Measurements from ENCODE around the gene RPL10.
A peak's percentile ranks its signal among the peaks of the same experiment; 100 is the strongest.

The RPL10 gene

DNA sequence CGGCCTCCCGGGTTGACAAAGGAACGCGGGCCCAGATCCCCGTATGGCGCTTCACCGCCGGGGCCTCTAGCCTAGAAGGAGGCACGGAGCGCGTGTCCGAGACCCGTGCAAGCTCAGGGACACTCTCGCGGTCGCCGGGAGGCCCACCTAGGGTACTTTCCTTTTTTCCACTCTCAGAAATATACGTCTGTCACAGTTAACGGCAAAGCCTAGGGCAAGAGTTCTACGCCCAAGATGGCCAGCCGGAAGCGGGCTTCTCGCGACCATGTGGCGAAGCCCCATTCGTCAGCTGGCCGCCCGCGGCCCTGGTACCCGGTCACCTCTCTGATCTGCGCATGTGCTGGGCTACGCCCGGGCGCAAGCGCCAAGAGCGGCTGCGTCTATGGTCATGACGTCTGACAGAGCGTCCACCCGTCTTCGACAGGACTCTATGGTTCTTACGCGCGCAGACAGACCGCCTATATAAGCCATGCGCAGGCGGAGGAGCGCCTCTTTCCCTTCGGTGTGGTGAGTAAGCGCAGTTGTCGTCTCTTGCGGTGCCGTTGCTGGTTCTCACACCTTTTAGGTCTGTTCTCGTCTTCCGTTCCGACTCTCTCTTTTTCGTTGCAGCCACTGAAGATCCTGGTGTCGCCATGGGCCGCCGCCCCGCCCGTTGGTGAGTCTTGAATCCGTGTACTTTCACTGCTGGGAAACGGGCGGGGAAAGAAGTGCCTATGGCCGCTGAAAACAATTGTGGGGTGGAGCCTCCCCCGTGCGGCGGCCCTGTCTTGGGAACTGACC is at the start of gene RPL10:
TSS of gene RPL10 (plus strand) at position 490 of the 780 bp plus-strand sequence. CDS start at position 633, 143 bp downstream.
- TF ChIP-seq, protein P1, sequence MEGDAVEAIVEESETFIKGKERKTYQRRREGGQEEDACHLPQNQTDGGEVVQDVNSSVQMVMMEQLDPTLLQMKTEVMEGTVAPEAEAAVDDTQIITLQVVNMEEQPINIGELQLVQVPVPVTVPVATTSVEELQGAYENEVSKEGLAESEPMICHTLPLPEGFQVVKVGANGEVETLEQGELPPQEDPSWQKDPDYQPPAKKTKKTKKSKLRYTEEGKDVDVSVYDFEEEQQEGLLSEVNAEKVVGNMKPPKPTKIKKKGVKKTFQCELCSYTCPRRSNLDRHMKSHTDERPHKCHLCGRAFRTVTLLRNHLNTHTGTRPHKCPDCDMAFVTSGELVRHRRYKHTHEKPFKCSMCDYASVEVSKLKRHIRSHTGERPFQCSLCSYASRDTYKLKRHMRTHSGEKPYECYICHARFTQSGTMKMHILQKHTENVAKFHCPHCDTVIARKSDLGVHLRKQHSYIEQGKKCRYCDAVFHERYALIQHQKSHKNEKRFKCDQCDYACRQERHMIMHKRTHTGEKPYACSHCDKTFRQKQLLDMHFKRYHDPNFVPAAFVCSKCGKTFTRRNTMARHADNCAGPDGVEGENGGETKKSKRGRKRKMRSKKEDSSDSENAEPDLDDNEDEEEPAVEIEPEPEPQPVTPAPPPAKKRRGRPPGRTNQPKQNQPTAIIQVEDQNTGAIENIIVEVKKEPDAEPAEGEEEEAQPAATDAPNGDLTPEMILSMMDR (conservative IDR thresholded peaks at IDR 0.05; ENCODE audit: low read depth, low read length): no peak
- H3K4me3 ChIP-seq (ENCODE audit: low read depth, low read length): peak within 1 kb of the TSS; percentile 79
- DNase-seq (ENCODE audit: low read depth): peak; percentile 98

DNA sequence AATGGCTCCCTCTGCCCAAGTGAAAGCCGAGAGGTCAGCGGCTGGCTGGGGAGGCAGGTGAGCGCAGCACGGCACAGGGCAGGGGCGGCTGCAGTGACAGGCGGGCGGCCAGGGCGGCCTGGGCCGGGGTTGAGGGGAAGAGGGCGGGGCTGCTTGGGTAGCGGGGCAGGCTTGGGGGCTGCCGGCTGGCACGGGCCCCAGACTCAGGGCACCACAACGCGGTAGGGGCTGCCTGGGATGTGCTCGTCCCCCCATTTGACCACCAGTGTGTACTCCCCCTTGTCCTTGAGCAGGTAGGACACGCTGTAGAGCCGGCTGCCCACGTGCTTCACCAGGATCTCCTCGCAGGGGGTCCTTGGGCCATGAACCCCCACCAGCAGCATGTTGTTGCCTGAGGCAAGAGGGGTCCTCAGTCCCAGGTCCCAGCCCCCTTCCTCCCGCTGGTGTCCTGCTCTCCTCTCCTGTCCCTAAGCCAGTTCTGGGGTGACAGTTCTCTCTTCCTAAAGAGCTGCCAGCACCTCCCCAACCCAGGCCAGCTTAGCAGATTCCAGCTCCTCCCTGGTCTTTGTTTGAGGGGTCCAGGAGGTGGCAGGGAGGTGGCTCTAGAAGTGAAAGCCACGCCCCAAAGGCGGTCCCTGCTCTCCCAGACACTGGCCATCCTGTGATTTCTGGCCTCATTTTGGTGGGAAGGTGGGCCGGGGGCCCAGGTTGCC is 49.4 kb upstream of the RPL10 start:
- no peak overlapping the region for H3K4me3 ChIP-seq (ENCODE audit: low read depth, low read length)
- no peak for DNase-seq (ENCODE audit: low read depth)
- TF ChIP-seq, protein P1 (conservative IDR thresholded peaks at IDR 0.05; ENCODE audit: low read depth, low read length): no peak

DNA sequence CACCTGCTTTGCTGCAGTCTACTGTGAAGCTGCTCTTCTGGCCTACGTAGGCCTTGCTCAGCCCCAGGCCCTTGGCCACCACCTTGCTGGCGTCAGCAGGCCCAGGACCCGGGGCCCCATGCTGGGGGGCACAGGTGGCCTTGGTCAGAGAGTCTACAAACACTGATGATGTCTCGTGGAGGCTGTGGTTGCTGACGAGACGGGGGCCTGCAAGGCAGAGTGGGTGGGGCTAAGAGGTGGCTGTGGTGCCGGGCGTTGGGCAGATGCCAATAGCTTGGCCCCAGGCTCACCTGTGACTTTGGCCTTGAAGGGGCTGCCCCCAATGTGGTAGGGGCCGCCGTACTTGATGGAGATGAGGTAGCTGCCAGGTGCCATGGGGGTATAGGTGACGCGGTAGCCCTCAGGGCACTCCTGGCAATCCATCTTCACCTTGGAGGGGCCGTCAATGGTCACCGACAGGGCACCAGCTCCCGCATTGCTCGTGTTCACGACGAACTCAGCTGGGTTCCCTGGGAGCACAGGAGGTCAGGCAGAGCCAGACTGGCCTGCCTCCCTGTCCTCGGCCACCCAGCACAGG is 48.7 kb upstream of the RPL10 start:
- TF ChIP-seq, protein P1 (conservative IDR thresholded peaks at IDR 0.05; ENCODE audit: low read depth, low read length): no peak
- H3K4me3 ChIP-seq (ENCODE audit: low read depth, low read length): no peak overlapping the region
- DNase-seq (ENCODE audit: low read depth): no peak

DNA sequence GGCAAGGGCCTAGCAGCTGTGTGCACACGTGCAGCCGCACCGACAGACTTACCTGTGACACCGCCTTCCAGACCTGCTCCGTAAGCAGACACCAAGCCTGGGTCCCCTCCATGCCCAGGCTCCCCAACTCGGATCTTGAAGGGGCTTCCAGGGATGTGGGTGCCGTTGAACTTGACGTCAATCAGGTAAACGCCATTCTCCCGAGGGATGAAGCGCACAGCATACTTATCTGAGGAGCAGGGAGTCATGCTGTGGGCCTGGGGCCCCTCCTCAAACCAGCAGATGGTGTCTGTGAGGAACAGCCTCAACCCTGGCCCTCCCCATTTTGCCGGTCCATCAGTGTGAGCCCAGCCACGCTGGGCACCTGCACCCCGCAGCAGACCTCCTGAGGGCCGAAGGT is 48.2 kb upstream of the RPL10 start:
- DNase-seq (ENCODE audit: low read depth): no peak
- no peak overlapping the region for H3K4me3 ChIP-seq (ENCODE audit: low read depth, low read length)
- TF ChIP-seq, protein P1 (conservative IDR thresholded peaks at IDR 0.05; ENCODE audit: low read depth, low read length): no peak

DNA sequence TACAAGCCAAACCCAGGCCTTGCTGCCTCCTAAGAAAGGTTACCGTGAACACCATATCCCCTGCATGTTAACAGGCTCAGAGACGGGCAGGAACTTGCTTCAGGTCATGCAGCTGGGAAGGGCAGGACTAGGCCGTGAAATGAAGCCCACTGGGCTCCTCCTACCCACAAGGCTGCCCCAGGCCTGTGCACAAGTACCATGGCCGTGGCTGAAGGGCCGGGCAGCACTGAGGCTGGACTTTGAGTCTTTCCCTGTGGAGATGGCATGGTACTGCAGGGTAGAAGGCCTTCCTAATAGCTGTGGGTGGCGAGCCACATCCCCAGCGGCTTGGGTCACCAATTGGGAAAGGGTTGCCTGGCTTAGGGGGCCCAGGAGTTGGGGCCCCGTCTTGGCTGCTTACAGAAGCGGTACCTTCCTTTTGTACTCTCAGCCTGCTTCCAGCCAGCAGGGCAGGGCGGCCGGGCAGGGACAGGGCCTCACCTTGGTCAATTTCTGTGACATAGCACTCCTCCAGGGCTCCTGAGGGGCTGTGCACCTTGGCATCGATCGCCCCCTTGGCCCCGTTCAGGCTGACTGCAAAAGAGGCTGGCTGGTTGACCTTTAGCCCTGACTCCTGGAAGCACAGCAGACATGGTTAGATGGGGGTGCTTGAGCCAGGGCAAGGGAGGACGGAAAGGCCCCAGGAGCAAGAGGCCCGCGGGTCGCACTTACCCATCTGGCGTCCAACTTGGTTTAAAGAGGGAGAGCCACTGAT is 47.6 kb upstream of the RPL10 start:
- H3K4me3 ChIP-seq (ENCODE audit: low read depth, low read length): no peak overlapping the region
- TF ChIP-seq, protein P1 (conservative IDR thresholded peaks at IDR 0.05; ENCODE audit: low read depth, low read length): no peak
- no peak for DNase-seq (ENCODE audit: low read depth)

DNA sequence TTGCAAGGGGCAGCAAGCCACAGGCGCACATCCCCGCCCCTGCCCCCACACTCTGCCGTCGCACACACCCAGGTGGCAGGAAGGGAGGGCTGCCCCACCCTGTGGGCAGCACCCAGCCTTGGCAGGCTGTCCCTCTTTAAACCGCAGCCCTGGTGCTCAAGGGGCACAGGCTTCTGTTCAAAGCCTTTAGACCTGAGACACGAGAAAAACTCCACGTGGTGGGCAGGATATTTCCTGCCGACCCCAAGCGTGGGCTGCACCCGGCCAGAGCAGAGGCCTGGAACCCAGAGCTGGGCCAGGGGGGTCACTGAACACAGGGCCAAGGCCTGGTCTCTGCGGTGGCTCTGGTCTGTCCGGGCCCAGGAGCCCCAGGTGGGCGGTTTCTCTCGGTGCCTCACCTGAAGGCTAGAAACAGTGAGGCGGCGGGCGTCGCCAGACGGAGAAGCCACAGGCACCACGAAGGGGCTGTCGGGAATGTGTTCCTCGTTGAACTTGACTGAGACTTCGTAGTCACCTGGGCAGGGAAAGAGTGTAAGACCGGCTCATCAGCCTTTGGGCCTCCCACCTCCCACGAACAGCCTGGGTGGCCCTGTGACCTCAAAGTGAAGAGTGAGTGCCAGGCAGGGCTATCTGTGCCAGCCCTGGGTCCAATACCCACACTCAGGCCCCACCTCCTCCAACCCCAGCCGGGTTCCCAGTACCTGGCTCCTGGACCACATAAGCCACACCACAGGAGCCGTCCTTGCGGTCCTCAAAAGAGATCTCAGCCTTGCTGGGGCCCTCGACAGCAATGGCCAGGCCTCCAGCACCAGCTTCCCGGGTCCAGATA is 46.8 kb upstream of the RPL10 start:
- DNase-seq (ENCODE audit: low read depth): no peak
- TF ChIP-seq, protein P1 (conservative IDR thresholded peaks at IDR 0.05; ENCODE audit: low read depth, low read length): no peak
- no peak overlapping the region for H3K4me3 ChIP-seq (ENCODE audit: low read depth, low read length)

Measured in choroid plexus epithelial cell (primary cell).